ENCODE results near the gene BCAN. TPM values are rescaled to one million over a fixed set of nuclear protein-coding genes. Genes with fewer than 3 reads are reported as not detected.

The BCAN gene
- total and polyA plus RNA-seq, 2 of the 4 experiments (the other 2 are of a cell fraction) = 0.07 TPM; not detected in 1

DNA sequence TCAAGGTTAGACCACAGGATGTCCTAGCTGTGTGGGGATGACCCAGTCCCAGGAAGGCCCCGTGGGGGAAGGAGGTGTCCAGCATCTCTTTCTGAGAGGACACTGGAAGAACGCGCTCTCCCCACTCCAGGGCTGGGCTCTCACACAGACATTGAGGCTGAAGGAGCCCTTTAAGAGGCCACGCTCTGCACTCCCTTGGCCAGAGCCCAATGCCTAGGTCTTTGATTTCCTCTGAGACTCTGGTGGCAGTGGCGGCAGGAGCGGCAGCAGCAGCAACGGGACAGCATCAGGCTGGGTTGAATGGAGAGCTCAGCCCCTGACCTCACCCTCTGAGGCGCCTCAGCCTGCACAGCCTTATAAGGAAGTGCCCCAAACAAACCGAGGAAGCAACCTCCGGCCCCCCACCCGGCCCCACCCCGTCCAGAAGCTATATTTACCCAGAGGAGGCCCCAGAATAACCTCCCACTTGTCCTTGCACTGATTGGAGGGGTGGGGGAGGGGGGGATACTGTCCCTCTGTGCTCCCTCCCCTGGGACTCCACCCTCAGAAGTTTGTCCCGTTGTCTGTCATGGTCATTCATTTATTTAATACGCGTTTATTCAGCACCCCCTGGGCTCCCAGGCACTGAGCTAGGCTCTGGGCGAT is 23.0 kb downstream of the BCAN start:
- Histone ChIP-seq H3K14ac (replicated peaks; ENCODE audit: low read depth, low read length) (peak overlapping the region; percentile 89), H3K27ac (ENCODE audit: insufficient read depth, low read length) (peak overlapping the region; percentile 76), H2AK5ac (ENCODE audit: low read depth, low read length) (peak overlapping the region; percentile 97), H3K9ac (ENCODE audit: low read depth, low read length) (peak overlapping the region; percentile 54), H4K91ac (ENCODE audit: insufficient read depth, low read depth, low read length) (peak overlapping the region; percentile 97), H4K20me1 (ENCODE audit: insufficient read depth, low read length) (no peaks in the 10 kb centered on the region; the same call in 1 of the 2 replicates), H2BK5ac (ENCODE audit: low read depth, low read length, poor library complexity, severe bottlenecking) (peak overlapping the region; percentile 95), H4K8ac (ENCODE audit: low read depth in 2 of 2, low read length in 2 of 2) (peak overlapping the region; percentile 75 to 97), H2BK20ac (ENCODE audit: low read depth, low read length) (peak overlapping the region; percentile 97), H3K4me2 (ENCODE audit: low read depth, low read length) (peak overlapping the region; percentile 26), H2AFZ (replicated peaks; ENCODE audit: low read length, poor library complexity) (peak overlapping the region; percentile 83), H3K9me1 (ENCODE audit: insufficient read depth, low read length) (peaks cover 28% of the 10 kb centered on the region), H3K4me3 (ENCODE audit: insufficient read depth, low read depth, low read length) (no peak overlapping the region), H3K4me1 (ENCODE audit: control insufficient read depth, insufficient read depth, low read length) (peaks cover 62% of the 10 kb centered on the region), H3K18ac (ENCODE audit: low read depth, low read length) (peak overlapping the region; percentile 77), H3K4ac (ENCODE audit: low read depth, low read length) (peak overlapping the region; percentile 88), H3K56ac (ENCODE audit: extremely low read depth, insufficient read depth, low read length) (peak overlapping the region; percentile 80), H3K79me1 (ENCODE audit: low read depth in 1 of 2, low read length in 2 of 2) (peaks cover 0 to 42% of the 10 kb centered on the region in 2 experiments; a peak in 2 of 4 replicates), H3K36me3 (ENCODE audit: control insufficient read depth, insufficient read depth, low read length) (no peaks in the 10 kb centered on the region), H2BK15ac (ENCODE audit: low read depth, low read length) (peak overlapping the region; percentile 87; the same call in 2 of the 3 replicates), H2BK120ac (ENCODE audit: low read depth, low read length) (peak overlapping the region; percentile 96), H3K23ac (ENCODE audit: low read depth, low read length) (peak overlapping the region; percentile 73), H2AK9ac (replicated peaks; ENCODE audit: low read depth, low read length, poor library complexity) (peak overlapping the region; percentile 93), H4K5ac (ENCODE audit: low read depth, low read length) (peak overlapping the region; percentile 71), H3K27me3 (ENCODE audit: control insufficient read depth, insufficient read depth, low read length) (no peaks in the 10 kb centered on the region), H3K9me3 (ENCODE audit: control insufficient read depth, insufficient read depth, low read length) (no peaks in the 10 kb centered on the region)
- 30% methylated on average over 7 of the region's 16 CpGs; no CpG with 5 or more reads in 1 of the 2 experiments for WGBS, 2 experiments (ENCODE audit: extremely low coverage in 2 of 2, insufficient read length in 1 of 2)
- ChIA-PET CTCF (interaction anchor here (0.6 to 1.1 kb wide), 3 partner anchors 12 to 38 kb away, joined by 3 to 5 read pairs (median 3); no protein-coding TSS in a partner anchor), POLR2A (ENCODE audit: unreplicated experiment) (interaction anchor here (0.6 to 2.1 kb wide), 3 partner anchors 9 to 16 kb away, joined by 3 to 22 read pairs (median 5); partner anchors contain the start of gene NES)
- intact Hi-C loops (cut with micrococcal nuclease) (no loop called here), in situ Hi-C loops (cut with MboI; ENCODE audit: low sequenced_read_pairs) (no loop called here), dilution Hi-C loops (cut with HindIII; ENCODE audit: low sequenced_read_pairs, unreplicated experiment) (no loop called here)
- ATAC-seq (ENCODE audit: low read depth) = peak; percentile 16
- DNase-seq = no peak
- no peak for TF ChIP-seq SMC3 (IDR thresholded peaks at IDR 0.05; ENCODE audit: low read depth, low read length)
- TF ChIP-seq RFX5 (IDR thresholded peaks at IDR 0.05; ENCODE audit: low read depth, low read length) = no peak
- TF ChIP-seq RCOR1 (IDR thresholded peaks at IDR 0.05; ENCODE audit: insufficient replicate concordance, low read length) = no peak
- no TSS peak for BruUV-seq (replicated peaks)

All from IMR-90 (cell line).